ENCODE data around the gene NOD2. TPM values are rescaled to one million over a fixed set of nuclear protein-coding genes. Genes with fewer than 3 reads are reported as not detected.

The NOD2 gene
- total RNA-seq, 2 experiments from 2014 or later, result 6.5 to 10.7 TPM

DNA sequence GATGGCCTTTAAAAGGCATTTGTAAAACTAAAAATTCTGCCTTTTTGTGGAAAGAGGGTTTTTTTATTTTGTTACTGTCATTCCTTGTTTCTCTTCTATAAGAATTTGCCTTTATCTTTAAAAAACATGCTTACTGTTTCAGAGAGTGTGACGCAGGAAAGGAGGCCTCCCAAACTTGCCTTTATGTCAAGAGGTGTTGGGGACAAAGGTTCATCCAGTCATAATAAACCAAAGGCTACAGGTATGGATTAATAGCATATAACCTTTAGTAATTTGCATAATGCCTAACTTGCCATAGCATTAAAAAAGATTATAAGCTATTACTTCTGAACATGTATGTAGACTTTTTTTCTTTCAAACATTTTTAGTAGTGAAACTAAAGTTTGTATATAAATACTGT is 82.6 kb downstream of the NOD2 start:
- H3K4me1 Mint-ChIP-seq, result peaks cover 47% of the 10 kb centered on the region
- no peaks in the 10 kb centered on the region for H3K27me3 Mint-ChIP-seq
- H3K4me3 Mint-ChIP-seq, result no peak overlapping the region
- CTCF ChIA-PET, result interaction anchor here (1.0 to 3.4 kb wide), 4 partner anchors 29 to 566 kb away, joined by 5 to 20 read pairs (median 6); no protein-coding TSS in a partner anchor
- DNase-seq, result no peak
- peaks cover 57% of the 10 kb centered on the region for H3K36me3 Mint-ChIP-seq
- no peak overlapping the region for H3K27ac Mint-ChIP-seq
- ATAC-seq, result no peak
- peaks cover 3% of the 10 kb centered on the region for H3K9me3 Mint-ChIP-seq (ENCODE audit: low read depth)

DNA sequence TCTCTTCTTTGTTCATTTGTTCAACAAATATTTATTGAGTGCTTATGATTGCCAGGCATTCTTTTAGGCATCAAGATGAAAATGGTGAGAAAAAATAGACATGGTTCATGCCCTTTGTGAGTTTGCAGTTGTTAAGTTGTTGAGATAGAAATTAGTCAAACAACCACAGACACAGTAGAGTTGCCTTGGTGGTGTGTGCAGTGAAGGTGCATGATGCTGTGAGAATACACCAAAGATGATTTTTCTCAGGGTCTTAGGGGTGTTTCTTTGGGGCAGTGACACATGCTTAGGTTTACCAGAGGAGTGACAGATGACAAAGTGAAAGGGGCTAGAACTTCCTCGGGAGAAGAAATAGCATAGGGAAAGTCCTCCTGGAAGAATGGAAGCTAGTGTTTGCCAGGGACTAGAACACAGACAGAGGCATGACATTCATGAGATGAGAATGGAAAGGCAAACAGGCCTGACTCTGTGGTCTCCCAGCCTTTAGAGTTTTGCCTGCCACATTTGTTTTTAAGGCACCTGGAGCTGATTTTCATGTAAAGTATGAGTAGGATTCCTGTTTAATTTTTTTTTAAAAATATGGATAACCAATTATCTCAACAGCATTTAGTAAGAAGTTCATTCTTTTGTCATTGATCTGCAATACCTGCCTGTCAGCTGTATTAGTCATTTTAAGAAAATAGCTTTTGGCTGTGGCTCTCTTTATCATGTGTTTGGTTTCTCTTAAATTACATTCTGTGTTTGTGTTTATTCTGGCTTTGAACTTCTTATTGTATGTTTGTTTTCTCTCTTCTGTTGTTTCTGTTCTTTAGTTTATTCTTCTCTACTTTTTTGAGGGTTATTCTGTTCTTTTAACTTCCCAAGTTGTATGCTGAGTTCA is 85.1 kb downstream of the NOD2 start:
- peak; percentile 46 for DNase-seq
- no peaks in the 10 kb centered on the region for H3K9me3 Mint-ChIP-seq (ENCODE audit: low read depth)
- peak overlapping the region; percentile 13 for H3K4me3 Mint-ChIP-seq
- peak; percentile 74 for ATAC-seq
- CTCF ChIA-PET, result interaction anchor here (0.6 to 3.4 kb wide), 3 partner anchors 27 to 113 kb away, joined by 3 to 20 read pairs (median 3); no protein-coding TSS in a partner anchor
- peak overlapping the region; percentile 79 for H3K27ac Mint-ChIP-seq
- H3K36me3 Mint-ChIP-seq, result peaks cover 56% of the 10 kb centered on the region
- H3K27me3 Mint-ChIP-seq, result no peaks in the 10 kb centered on the region
- peaks cover 52% of the 10 kb centered on the region for H3K4me1 Mint-ChIP-seq

DNA sequence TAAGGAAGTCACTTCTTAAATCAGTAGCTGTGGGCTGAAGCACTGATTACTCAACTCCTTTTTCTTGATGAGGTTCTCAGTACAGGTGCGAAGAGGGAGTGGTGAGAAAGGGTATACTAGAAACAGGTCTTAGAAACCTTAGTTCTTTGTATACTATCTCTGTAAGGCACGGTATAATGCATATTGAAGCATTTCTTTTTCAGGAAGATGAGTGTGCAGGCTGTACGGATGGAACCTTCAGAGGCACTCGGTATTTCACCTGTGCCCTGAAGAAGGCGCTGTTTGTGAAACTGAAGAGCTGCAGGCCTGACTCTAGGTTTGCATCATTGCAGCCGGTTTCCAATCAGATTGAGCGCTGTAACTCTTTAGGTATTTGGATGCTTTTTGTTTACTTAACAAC is 87.6 kb downstream of the NOD2 start:
- Mint-ChIP-seq H3K4me1 (peaks cover 44% of the 10 kb centered on the region), H3K27me3 (no peaks in the 10 kb centered on the region), H3K9me3 (ENCODE audit: low read depth) (no peaks in the 10 kb centered on the region), H3K36me3 (peaks cover 65% of the 10 kb centered on the region), H3K4me3 (no peak overlapping the region), H3K27ac (peak overlapping the region; percentile 74)
- CTCF ChIA-PET, result interaction anchor here (1.0 to 1.3 kb wide), 5 partner anchors 17 to 112 kb away, joined by 3 to 4 read pairs (median 3); partner anchors contain the start of gene CYLD
- ATAC-seq, result peak; percentile 48
- DNase-seq, result no peak

DNA sequence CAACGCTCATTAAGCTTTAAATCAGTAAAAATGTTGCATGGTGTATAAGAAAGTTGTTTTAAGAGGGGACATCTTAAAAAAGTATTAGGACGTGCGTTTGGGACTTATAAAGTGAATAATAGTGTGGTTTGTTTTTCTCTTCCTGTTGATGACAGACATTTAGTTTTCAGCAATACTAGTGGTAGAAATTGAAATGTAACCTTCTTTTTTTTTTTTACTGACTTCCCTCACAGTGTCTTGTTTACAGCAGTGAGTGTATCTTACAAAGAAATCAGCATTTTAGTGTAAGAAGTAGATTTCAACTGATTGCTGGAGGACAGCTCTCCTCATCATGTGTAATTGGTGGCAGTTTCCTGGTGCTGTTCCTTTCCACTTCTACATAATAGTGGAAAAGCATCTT is 88.1 kb downstream of the NOD2 start:
- ATAC-seq, result no peak
- DNase-seq, result no peak
- Mint-ChIP-seq H3K36me3 (peaks cover 68% of the 10 kb centered on the region), H3K27ac (peak overlapping the region; percentile 74), H3K27me3 (no peaks in the 10 kb centered on the region), H3K4me1 (peaks cover 44% of the 10 kb centered on the region), H3K4me3 (no peak overlapping the region), H3K9me3 (ENCODE audit: low read depth) (no peaks in the 10 kb centered on the region)
- CTCF ChIA-PET, result interaction anchor here (1.0 to 1.3 kb wide), 5 partner anchors 17 to 112 kb away, joined by 3 to 4 read pairs (median 3); partner anchors contain the start of gene CYLD

Small RNA genes lying within 50 kb of the gene (microRNA-seq; reads per million reads assigned to microRNA genes)
- gene MIR3181, result 3.4 reads per million

Other genes with a start within 250 kb of the NOD2 start
- gene NKD1, start 145.2 kb upstream of the NOD2 start, total RNA-seq, result 1 to 10 TPM in 1 of 2 experiments, under 1 TPM in 1; 0.33 to 2.1 TPM
- gene SNX20, start 12.3 kb upstream of the NOD2 start, total RNA-seq, result 10 to 100 TPM; 60.0 to 72.1 TPM
- gene CYLD, start 48.5 kb downstream of the NOD2 start, total RNA-seq, result 100 to 1,000 TPM; 135 to 195 TPM

Data from activated CD8-positive, alpha-beta memory T cell treated with anti-CD3 and anti-CD28 coated beads, Interleukin-2, amount 10 ng/mL, durations not matched to agents 7 days and 5 days (primary cell).